Measurements from ENCODE around the gene NLRP10.

The NLRP10 gene, protein sequence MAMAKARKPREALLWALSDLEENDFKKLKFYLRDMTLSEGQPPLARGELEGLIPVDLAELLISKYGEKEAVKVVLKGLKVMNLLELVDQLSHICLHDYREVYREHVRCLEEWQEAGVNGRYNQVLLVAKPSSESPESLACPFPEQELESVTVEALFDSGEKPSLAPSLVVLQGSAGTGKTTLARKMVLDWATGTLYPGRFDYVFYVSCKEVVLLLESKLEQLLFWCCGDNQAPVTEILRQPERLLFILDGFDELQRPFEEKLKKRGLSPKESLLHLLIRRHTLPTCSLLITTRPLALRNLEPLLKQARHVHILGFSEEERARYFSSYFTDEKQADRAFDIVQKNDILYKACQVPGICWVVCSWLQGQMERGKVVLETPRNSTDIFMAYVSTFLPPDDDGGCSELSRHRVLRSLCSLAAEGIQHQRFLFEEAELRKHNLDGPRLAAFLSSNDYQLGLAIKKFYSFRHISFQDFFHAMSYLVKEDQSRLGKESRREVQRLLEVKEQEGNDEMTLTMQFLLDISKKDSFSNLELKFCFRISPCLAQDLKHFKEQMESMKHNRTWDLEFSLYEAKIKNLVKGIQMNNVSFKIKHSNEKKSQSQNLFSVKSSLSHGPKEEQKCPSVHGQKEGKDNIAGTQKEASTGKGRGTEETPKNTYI

DNA sequence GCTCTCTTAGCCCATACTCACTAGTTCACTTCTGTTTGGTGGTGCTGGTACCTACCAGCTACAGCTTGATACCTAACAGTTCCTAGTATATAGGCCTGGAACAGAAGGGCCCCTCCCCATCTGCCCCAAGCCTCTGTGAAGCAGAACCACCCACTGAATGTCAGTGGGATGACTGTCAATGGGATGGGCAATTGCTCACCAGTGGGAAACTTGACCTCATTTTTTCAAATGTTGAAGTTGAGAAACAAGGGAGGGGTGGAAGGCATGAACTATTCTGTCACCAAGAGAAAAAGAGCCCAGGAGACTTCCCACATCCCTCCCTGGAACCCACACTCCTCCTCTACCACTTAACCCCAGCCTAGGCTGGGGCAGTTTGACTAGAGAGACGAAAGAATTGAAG is at the start of gene NLRP10:
NLRP10 (minus strand) TSS at position 62 of the 400 bp plus-strand sequence. CDS start 1,952 bp downstream, outside the sequence.
- DNase-seq (ENCODE audit: low spot score), result no peak
- TF ChIP-seq, protein P1, sequence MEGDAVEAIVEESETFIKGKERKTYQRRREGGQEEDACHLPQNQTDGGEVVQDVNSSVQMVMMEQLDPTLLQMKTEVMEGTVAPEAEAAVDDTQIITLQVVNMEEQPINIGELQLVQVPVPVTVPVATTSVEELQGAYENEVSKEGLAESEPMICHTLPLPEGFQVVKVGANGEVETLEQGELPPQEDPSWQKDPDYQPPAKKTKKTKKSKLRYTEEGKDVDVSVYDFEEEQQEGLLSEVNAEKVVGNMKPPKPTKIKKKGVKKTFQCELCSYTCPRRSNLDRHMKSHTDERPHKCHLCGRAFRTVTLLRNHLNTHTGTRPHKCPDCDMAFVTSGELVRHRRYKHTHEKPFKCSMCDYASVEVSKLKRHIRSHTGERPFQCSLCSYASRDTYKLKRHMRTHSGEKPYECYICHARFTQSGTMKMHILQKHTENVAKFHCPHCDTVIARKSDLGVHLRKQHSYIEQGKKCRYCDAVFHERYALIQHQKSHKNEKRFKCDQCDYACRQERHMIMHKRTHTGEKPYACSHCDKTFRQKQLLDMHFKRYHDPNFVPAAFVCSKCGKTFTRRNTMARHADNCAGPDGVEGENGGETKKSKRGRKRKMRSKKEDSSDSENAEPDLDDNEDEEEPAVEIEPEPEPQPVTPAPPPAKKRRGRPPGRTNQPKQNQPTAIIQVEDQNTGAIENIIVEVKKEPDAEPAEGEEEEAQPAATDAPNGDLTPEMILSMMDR (IDR thresholded peaks at IDR 0.05; ENCODE audit: extremely low read depth, missing control alignments), result no peak

DNA sequence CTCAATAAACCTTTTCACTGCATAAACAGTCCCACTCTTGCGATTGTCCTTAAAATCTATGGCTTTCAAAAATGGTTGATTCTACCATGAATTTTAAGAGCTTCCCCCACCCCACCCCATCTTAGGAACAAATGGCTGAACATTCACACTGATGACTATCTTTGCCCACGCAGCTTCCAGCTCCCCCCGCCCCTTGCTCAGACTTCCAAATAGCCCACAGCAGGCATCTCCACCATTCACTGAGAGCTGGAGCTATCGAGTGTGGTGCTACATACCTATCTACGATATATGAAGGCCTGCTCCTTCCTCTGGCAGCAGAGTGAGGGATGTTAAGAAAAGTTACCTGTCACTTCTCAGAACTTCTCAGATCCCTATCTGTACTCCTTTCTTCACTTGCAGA is 48.6 kb upstream of the NLRP10 start:
- DNase-seq (ENCODE audit: low spot score), result no peak
- TF ChIP-seq, protein P1 (IDR thresholded peaks at IDR 0.05; ENCODE audit: extremely low read depth, missing control alignments), result no peak

DNA sequence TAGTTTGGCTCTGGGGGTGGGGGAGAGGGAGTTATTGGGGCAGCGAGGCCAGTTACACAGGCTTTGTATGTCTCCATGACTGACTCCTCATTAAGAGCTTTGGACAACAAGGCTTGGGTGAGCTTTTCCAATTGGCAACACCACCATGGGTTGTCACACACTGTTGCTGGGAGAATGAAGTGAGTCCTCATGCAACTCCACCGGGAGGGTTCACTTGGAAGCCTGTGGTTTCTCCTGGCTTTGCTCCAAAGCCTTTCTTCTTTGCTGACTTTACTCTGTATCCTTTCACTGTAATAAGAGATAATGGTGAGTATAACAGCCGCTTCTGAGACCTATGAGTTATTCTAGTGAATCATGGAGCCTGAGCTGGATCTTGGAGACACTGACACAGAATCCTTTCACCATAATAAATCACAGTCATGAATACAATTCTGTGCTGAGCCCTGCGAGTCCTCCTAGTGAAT is 46.8 kb upstream of the NLRP10 start:
- TF ChIP-seq, protein P1 (IDR thresholded peaks at IDR 0.05; ENCODE audit: extremely low read depth, missing control alignments), result no peak
- no peak for DNase-seq (ENCODE audit: low spot score)

DNA sequence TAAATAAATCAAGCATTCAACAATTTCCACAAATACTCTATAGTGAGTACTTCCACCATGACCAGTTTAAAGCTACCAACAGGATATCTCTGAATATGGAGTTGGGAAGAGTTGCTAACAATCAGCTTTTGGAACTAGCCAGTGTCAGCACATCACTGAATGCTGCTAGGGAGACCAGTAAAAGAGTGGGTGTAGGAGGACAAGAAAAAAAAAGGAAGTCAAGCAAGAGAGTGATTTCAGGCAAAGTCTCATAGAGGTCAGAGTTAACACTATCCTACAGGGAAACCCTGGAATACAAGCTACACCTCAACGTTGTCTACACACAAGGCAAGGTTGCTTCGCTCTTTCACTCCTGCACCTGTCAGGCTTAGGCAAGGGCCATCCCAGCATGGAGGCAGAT is 46.1 kb upstream of the NLRP10 start:
- TF ChIP-seq, protein P1 (IDR thresholded peaks at IDR 0.05; ENCODE audit: extremely low read depth, missing control alignments), result no peak
- DNase-seq (ENCODE audit: low spot score), result no peak

DNA sequence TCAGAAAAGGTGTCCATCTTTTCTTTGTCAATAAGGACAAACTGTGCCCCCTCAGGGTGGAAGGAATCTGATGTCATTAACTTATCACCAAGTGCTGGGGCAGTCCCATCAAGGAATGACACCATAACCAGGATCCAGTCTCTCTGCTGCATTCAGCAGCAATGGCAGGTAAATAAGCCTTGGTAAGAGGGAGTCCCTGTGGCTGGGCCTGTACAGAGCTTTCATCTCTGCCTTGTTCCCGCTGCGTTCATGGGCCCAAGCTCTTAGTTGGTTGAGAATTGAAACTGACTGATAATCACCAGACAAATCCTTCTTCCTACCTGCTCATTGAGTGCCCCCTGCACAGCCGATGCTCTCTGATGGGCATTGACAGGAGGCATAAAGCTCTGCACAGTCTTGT is 44.6 kb upstream of the NLRP10 start:
- TF ChIP-seq, protein P1 (IDR thresholded peaks at IDR 0.05; ENCODE audit: extremely low read depth, missing control alignments), result no peak
- no peak for DNase-seq (ENCODE audit: low spot score)

DNA sequence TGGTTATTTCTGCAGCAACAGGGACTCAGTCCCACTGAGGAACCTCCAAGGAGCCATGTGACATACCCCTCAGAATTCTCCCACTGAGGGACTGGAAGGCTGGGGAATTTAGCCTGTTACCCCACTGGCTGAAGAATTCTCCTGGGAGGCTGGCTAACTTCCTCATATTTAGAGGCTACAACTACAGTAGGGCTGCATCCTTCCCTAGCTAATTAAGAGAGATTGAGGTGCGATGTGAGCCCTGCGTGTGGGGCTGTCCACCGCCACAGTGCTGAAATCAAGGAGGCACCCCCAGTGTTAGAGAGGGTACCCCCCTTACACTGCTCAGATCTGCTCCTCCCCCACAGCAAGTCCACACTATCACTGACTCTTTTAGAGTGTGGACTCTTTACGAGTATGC is 43.0 kb upstream of the NLRP10 start:
- DNase-seq (ENCODE audit: low spot score), result no peak
- TF ChIP-seq, protein P1 (IDR thresholded peaks at IDR 0.05; ENCODE audit: extremely low read depth, missing control alignments), result no peak

DNA sequence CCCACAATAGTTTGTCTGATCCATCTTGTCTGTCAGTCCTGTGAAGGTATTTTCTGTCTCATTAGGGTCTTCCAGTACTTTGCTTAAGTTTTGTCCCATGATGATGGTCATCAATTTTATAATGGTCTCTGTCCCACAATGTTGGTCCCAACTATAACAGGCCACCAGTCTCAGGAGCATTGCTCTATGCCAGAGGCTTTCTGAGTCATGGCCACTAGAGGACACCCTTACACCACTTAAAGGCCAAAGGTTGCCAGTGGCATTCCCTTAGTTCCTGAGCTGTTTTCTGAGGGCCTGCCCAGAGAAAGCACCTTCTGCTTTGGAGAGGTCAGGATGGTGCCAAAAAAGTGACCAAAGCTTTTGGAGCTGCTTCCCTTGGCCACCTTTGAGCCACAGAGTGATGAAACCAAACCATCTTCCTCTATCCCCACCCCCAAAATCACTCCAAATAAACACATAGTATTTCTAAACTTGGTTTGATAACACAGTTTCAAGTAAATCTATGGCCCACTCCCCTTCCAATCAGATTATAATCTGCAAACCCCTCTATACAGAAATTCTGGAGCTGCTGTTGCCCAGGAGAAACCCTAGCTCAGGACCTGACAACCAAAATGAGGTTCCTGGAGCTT is 41.2 kb upstream of the NLRP10 start:
- peak; percentile 66 for DNase-seq (ENCODE audit: low spot score)
- TF ChIP-seq, protein P1 (IDR thresholded peaks at IDR 0.05; ENCODE audit: extremely low read depth, missing control alignments), result peak; percentile 81

Measured in GM20000 (cell line).